Kidney (tissue), 14 donors: ENCODE data around the gene SNX2. TPM values are rescaled to one million over a fixed set of nuclear protein-coding genes. Genes with fewer than 3 reads are reported as not detected.

Experiments
- DNase-seq, 5 donors: peaks; one replicate each; pipeline ENCODE4 v3.0.0-alpha.2; 2013 to 2020
- FAIRE-seq: peaks from 2 replicates; lab custom pipeline; 2012; peaks lifted over from hg19 to GRCh38; lab: Jason Lieb, UNC
- H3K27ac ChIP-seq, 2 donors: one replicate each; pipeline ENCODE4 v1.7.0; 2013; ENCODE audit warnings: low read depth in 2 of 2, low read length in 2 of 2, inconsistent platforms in 1 of 2
- H3K27me3 ChIP-seq: one replicate; pipeline ENCODE4 v1.7.1; 2013; ENCODE audit warnings: low read length, inconsistent platforms; ENCODE audit not compliant: control insufficient read depth, insufficient read depth
- H3K36me3 ChIP-seq, 3 donors: one replicate each; pipeline versions ENCODE4 v1.7.0 to v1.7.1; 2013; ENCODE audit warnings: low read length in 3 of 3, control low read depth in 1 of 3, inconsistent platforms in 1 of 3; ENCODE audit not compliant: insufficient read depth in 3 of 3, control insufficient read depth in 2 of 3
- H3K4me1 ChIP-seq, 3 donors: one replicate each; pipeline versions ENCODE4 v1.7.0 to v1.7.1; 2013; ENCODE audit warnings: low read length in 3 of 3, inconsistent platforms in 1 of 3, low read depth in 1 of 3; ENCODE audit not compliant: control insufficient read depth in 2 of 3, insufficient read depth in 2 of 3
- H3K4me3 ChIP-seq, 3 donors: one replicate each; pipeline versions ENCODE4 v1.7.0 to v1.8.1; 2013; ENCODE audit warnings: low read length in 3 of 3, control low read depth in 1 of 3, inconsistent platforms in 1 of 3
- H3K9ac ChIP-seq, 3 donors: one replicate each; pipeline versions ENCODE4 v1.7.0 to v1.7.1; 2013; ENCODE audit warnings: low read length in 3 of 3, control low read depth in 1 of 3, inconsistent platforms in 1 of 3
- H3K9me3 ChIP-seq, 3 donors: one replicate each; pipeline versions ENCODE4 v1.7.0 to v1.7.1; 2013; ENCODE audit warnings: low read length in 3 of 3, control low read depth in 1 of 3, inconsistent platforms in 1 of 3; ENCODE audit not compliant: control insufficient read depth in 2 of 3, insufficient read depth in 1 of 3
- CTCF ChIP-seq: IDR thresholded peaks from 3 replicates; pipeline ENCODE4 v1.5.1; 2012; ENCODE audit warnings: mild to moderate bottlenecking, moderate library complexity, borderline replicate concordance; ENCODE audit not compliant: insufficient read depth; ENCODE audit errors: extremely low read depth
- intact Hi-C: fragments of 100-400 bp; cut with DNase I; formaldehyde crosslinking; loops from one replicate; pipeline ENCODE4 v1.11.1; 2022
- polyA plus RNA-seq: library from polyadenylated mRNA; stranded (reverse); fragments of 350-450 nt; fragmentation: Illumina TruSeq; extraction: RNeasy Lipid Tissue Mini Kit (QIAGEN cat#74804); gene quantifications from one replicate; pipeline ENCODE4 v1.2.3, GENCODE V29; 2014; ENCODE audit warnings: low read depth, low replicate concordance; ENCODE audit not compliant: insufficient read depth
- total RNA-seq: library from RNA; stranded (reverse); fragmentation: NEBNext Ultra II Directional; extraction: Animal tissue kit (Norgen Biotek cat#: 25700); gene quantifications from one replicate; pipeline ENCODE4 v1.2.1, GENCODE V29; 2021
- donor health status: control.
- donor health status: control.
- donor health status: control.
- donor health status: control.
- donor health status: control.
- donor health status: DM: yes; HTN: yes; CAD: no.
- donor health status: Normal renal cell carcinoma (clear cell type).

The SNX2 gene
- total and polyA plus RNA-seq, 2 donors from 2014 or later: 75.8 to 81.3 TPM

DNA sequence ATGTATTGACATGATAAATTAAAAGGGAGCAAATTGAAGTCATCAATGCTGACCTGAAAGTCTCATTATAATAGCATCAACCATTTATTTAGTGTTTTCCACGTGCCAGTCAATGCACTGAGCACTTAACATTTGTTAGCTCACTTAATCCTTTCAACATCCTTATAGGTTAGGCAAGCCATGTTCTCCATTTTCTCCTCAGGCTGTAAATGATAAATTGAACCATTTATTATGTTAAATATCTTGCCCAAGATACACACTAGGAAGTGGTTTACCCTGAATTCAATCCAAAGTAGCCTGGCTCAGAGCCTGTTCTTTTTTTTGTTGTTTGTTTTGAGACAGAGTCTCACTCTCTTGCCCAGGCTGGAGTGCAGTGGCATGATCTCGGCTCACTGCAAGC is 25.0 kb upstream of the SNX2 start:
- FAIRE-seq (no peak), DNase-seq (no peak)
- Histone ChIP-seq H3K4me3 (no peak overlapping the region), H3K9ac (no peak overlapping the region), H3K36me3 (no peaks in the 10 kb centered on the region), H3K4me1 (no peaks in the 10 kb centered on the region), H3K27ac (no peak overlapping the region), H3K9me3 (no peaks in the 10 kb centered on the region), H3K27me3 (no peaks in the 10 kb centered on the region)
- no peak for TF ChIP-seq CTCF
- intact Hi-C loops: no loop called here

DNA sequence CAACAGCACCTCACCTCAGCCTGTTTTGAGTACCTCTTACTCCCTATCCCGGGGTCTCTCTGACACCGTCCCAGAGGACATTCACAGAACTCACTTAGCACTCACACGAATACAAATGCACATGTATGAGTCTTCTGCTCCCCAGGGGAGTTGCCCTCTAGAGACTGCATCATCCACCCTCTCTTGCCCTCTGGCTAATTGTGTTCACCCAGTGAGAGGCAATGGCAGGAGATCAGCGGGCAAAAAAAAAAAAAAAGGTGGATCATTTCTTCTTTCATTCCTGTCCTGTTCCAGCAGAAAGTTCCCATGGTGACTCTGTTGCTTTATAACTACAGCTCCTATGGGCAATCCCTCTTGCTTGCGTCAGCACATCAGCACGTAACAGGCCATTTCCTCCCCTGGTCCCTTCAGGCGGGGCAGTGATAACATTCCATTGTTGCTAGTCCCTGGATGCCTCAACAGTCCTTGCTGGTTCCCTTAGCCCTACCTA is 23.5 kb upstream of the SNX2 start:
- no peak overlapping the region for H3K27ac ChIP-seq
- H3K9ac ChIP-seq: no peak overlapping the region
- no peak for TF ChIP-seq CTCF
- intact Hi-C loops: no loop called here
- peak in 2 of 5 donors; percentile 25 to 65 for DNase-seq
- no peaks in the 10 kb centered on the region for H3K9me3 ChIP-seq
- no peaks in the 10 kb centered on the region for H3K27me3 ChIP-seq
- no peaks in the 10 kb centered on the region for H3K4me1 ChIP-seq
- FAIRE-seq: no peak
- H3K36me3 ChIP-seq: no peaks in the 10 kb centered on the region
- H3K4me3 ChIP-seq: no peak overlapping the region

DNA sequence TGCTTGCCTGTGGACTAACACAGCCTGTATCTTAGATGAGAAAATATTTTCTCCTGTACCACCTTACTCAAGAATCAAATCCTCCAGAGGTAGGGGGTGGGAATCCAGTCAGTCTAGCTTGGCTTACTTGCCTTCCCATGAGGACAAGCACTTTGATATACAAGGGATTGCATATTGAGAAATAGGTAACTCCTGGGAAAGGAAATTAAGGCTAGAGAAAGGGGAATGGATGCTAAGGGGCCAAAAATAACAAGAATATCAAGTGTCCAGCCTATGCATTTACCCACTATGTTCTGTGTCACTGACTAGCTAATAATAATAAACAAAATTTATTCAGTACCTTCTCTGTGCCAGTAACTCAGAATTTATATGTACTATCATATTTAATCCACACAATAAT is 21.4 kb upstream of the SNX2 start:
- H3K4me3 ChIP-seq: no peak overlapping the region
- FAIRE-seq (no peak), DNase-seq (no peak)
- no peaks in the 10 kb centered on the region for H3K36me3 ChIP-seq
- TF ChIP-seq CTCF: no peak
- intact Hi-C loops: no loop called here
- H3K9ac ChIP-seq: no peak overlapping the region
- no peaks in the 10 kb centered on the region for H3K9me3 ChIP-seq
- no peaks in the 10 kb centered on the region for H3K4me1 ChIP-seq
- H3K27me3 ChIP-seq: no peaks in the 10 kb centered on the region
- H3K27ac ChIP-seq: no peak overlapping the region

- H3K27me3 ChIP-seq: no peaks in the 10 kb centered on the region
- H3K9ac ChIP-seq: no peak overlapping the region
- FAIRE-seq (no peak), DNase-seq (no peak)
- no peak overlapping the region for H3K27ac ChIP-seq
- H3K4me1 ChIP-seq: no peaks in the 10 kb centered on the region
- no peaks in the 10 kb centered on the region for H3K36me3 ChIP-seq
- no peaks in the 10 kb centered on the region for H3K9me3 ChIP-seq
- intact Hi-C loops: no loop called here
- TF ChIP-seq CTCF: no peak
- H3K4me3 ChIP-seq: no peak overlapping the region
These were observed 19.1 kb upstream of the SNX2 start for GRCh38 chr5:122755783-122756182.
